Measurements from ENCODE around the gene GPR176. TPM values are rescaled to one million over a fixed set of nuclear protein-coding genes. Genes with fewer than 3 reads are reported as not detected.
"Not testable (repeated sequence)": the region's sequence is repeated elsewhere in the genome, so short reads cannot be mapped to it uniquely, and the experiment has no call there.

Gene GPR176
- total RNA-seq, 2 donors from 2014 or later: 43.0 to 88.0 TPM

DNA sequence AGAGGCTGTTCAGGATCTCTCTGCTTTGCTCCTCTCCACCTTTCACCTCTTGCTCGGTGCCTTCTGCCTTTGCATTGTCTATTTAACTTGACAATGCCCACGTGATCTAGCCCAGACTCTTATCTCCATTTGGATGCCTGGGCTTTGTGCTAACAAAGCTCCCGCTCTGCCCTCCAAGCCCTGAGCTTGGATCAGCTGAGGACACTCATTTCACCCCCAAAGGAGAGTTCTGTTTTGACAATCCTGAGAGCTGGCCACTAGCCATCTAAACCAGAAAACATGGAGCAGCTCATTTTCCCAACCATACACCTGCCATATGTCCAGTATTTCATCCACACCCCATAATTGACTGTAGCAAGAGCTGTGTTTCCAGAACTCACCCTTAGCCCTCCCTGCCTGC is 12.8 kb downstream of the GPR176 start:
- no peak for ATAC-seq (ENCODE audit: insufficient number of reproducible peaks, low FRiP score, low read depth)
- peaks cover 8 to 17% of the 10 kb centered on the region in 2 donors for H3K4me1 ChIP-seq (ENCODE audit: control insufficient read depth in 1 of 2, low read depth in 2 of 2)
- no peak overlapping the region for H3K4me3 ChIP-seq
- no peak overlapping the region for H3K27ac ChIP-seq
- DNase-seq (ENCODE audit: low spot score): no peak
- no peaks in the 10 kb centered on the region for H3K27me3 ChIP-seq (replicated peaks; ENCODE audit: insufficient read depth)
- H3K36me3 ChIP-seq: no peaks in the 10 kb centered on the region
- no peak for TF ChIP-seq CTCF (IDR thresholded peaks at IDR 0.05)
- no peaks in the 10 kb centered on the region for H3K9me3 ChIP-seq

- no peaks in the 10 kb centered on the region for H3K9me3 ChIP-seq
- H3K4me3 ChIP-seq: no peak overlapping the region
- no peak for DNase-seq (ENCODE audit: low spot score)
- no peak for ATAC-seq (ENCODE audit: insufficient number of reproducible peaks, low FRiP score, low read depth)
- TF ChIP-seq CTCF (IDR thresholded peaks at IDR 0.05): no peak
- H3K27me3 ChIP-seq (replicated peaks; ENCODE audit: insufficient read depth): no peaks in the 10 kb centered on the region
- peaks cover 8 to 14% of the 10 kb centered on the region in 2 donors for H3K4me1 ChIP-seq (ENCODE audit: control insufficient read depth in 1 of 2, low read depth in 2 of 2)
- no peak overlapping the region for H3K27ac ChIP-seq
- H3K36me3 ChIP-seq: no peaks in the 10 kb centered on the region
Measured at GRCh38 chr15:39904115-39904514, 16.0 kb downstream of the GPR176 start.

DNA sequence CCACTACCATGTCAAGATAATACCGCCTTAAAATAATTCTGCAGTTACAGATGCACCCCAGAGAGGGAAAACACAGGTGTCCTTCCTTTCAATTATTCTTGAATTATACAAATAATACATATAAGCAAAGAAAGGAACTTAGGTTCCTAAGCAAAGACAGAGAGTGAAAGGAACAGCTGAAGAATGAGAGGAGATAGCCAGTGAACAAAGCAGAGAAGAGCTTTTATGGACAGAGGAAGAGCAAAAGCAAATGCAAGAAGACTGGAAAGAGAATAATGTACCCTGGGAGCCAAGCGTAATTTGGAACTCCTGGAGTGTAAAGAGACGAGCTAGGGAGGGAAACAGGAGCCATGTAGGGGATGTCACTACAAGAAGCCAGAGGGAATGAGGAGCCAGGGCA is 21.7 kb downstream of the GPR176 start:
- DNase-seq (ENCODE audit: low spot score) (no peak), ATAC-seq (ENCODE audit: insufficient number of reproducible peaks, low FRiP score, low read depth) (no peak)
- no peaks in the 10 kb centered on the region for H3K9me3 ChIP-seq
- H3K4me3 ChIP-seq: no peak overlapping the region
- no peaks in the 10 kb centered on the region for H3K4me1 ChIP-seq (ENCODE audit: control insufficient read depth in 1 of 2, low read depth in 2 of 2)
- TF ChIP-seq CTCF (IDR thresholded peaks at IDR 0.05): no peak
- H3K27me3 ChIP-seq (replicated peaks; ENCODE audit: insufficient read depth): no peaks in the 10 kb centered on the region
- no peak overlapping the region for H3K27ac ChIP-seq
- H3K36me3 ChIP-seq: no peaks in the 10 kb centered on the region

DNA sequence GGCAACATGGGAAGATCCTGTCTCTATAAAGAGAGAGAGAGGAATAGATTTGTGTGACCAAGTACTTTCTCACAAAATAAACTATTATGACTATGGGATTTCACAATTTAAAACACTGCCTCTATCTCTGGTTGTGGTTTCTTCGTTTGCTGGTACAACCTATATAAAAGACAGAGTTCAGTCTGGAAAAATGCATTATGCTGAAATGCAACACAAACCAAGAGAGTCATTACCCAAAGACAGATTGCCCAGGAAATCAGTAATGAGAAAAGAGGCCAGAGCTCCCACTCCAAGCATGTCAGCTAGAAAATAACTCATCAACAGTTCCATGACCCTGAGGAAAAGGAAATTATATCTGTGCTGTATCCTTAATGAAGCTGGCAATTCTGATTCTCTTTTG is 23.2 kb downstream of the GPR176 start:
- Histone ChIP-seq H3K36me3 (no peaks in the 10 kb centered on the region), H3K27me3 (replicated peaks; ENCODE audit: insufficient read depth) (no peaks in the 10 kb centered on the region), H3K4me1 (ENCODE audit: control insufficient read depth in 1 of 2, low read depth in 2 of 2) (no peaks in the 10 kb centered on the region), H3K27ac (no peak overlapping the region), H3K9me3 (no peaks in the 10 kb centered on the region), H3K4me3 (no peak overlapping the region)
- DNase-seq (ENCODE audit: low spot score) (no peak), ATAC-seq (ENCODE audit: insufficient number of reproducible peaks, low FRiP score, low read depth) (no peak)
- TF ChIP-seq CTCF (IDR thresholded peaks at IDR 0.05): no peak

DNA sequence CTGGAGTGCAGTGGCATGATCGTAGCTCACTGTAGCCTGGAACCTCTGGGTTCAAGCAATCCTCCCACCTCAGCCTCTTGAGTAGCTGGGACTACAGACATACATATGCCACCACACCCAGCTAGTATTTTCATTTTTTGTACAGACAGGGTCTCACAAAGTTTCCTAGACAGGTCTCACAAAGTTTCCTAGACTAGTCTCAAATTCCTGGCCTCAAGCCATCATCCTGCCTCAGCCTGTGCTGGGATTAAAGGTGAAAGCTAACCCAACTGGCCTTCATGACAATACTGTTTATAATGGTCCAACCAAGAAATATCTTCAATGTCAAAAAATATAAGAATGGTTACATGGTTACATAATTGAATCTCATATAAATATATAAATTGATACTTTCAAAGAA is 24.0 kb downstream of the GPR176 start:
- Histone ChIP-seq H3K4me1 (ENCODE audit: control insufficient read depth in 1 of 2, low read depth in 2 of 2) (no peaks in the 10 kb centered on the region), H3K4me3 (no peak overlapping the region), H3K27ac (no peak overlapping the region), H3K27me3 (replicated peaks; ENCODE audit: insufficient read depth) (no peaks in the 10 kb centered on the region), H3K9me3 (no peaks in the 10 kb centered on the region), H3K36me3 (no peaks in the 10 kb centered on the region)
- DNase-seq (ENCODE audit: low spot score): no peak
- no peak for ATAC-seq (ENCODE audit: insufficient number of reproducible peaks, low FRiP score, low read depth)
- TF ChIP-seq CTCF (IDR thresholded peaks at IDR 0.05): no peak

- not testable (repeated sequence) for H3K27ac ChIP-seq; H3K36me3 ChIP-seq; H3K9me3 ChIP-seq; H3K4me1 ChIP-seq (ENCODE audit: control insufficient read depth in 1 of 2, low read depth in 2 of 2); H3K4me3 ChIP-seq; ATAC-seq (ENCODE audit: insufficient number of reproducible peaks, low FRiP score, low read depth); H3K27me3 ChIP-seq (replicated peaks; ENCODE audit: insufficient read depth); DNase-seq (ENCODE audit: low spot score)
Measured at GRCh38 chr15:39893051-39893450, 27.0 kb downstream of the GPR176 start.

Measured in thoracic aorta (tissue), 2 donors.